Activated T-cell treated with anti-CD3 and anti-CD28 coated beads, Interleukin-2, amount 50 U/mL, for 1 hour (primary cell): ENCODE results near the gene MAPK6.
"Not testable (repeated sequence)": the region's sequence is repeated elsewhere in the genome, so short reads cannot be mapped to it uniquely, and the experiment has no call there.

ENCODE experiments used
- DNase-seq: peaks from one replicate; pipeline ENCODE4 v3.0.0-alpha.2; 2020

The MAPK6 gene

GRCh38 chr15:52018693-52019393 lies at the start of gene MAPK6:
TSS of gene MAPK6 (plus strand) at chr15:52019219. CDS start at chr15:52046461, 27,242 bp downstream.
- peak; percentile 95 for DNase-seq

- no peak for DNase-seq
Observed at GRCh38 chr15:51969728-51970127, 49.3 kb upstream of the MAPK6 start.

- no peak for DNase-seq
Observed at GRCh38 chr15:51970132-51970817, 48.7 kb upstream of the MAPK6 start.

GRCh38 chr15:51971032-51971374 lies 48.0 kb upstream of the MAPK6 start:
- DNase-seq, result no peak

GRCh38 chr15:51971375-51972133 lies 47.5 kb upstream of the MAPK6 start, which contains the start of gene LEO1:
TSS of gene LEO1 (minus strand) at chr15:51971778. CDS start at chr15:51971745, 33 bp downstream.
- DNase-seq, result peak; percentile 79

- no peak for DNase-seq
Observed at GRCh38 chr15:51973220-51973619, 45.8 kb upstream of the MAPK6 start.

GRCh38 chr15:51973775-51974174 lies 45.2 kb upstream of the MAPK6 start:
- no peak for DNase-seq

GRCh38 chr15:51982013-51982769 lies 36.8 kb upstream of the MAPK6 start:
- DNase-seq, result peak; percentile 41

- DNase-seq, result no peak
Observed at GRCh38 chr15:51982770-51983103, 36.3 kb upstream of the MAPK6 start.

- DNase-seq, result no peak
Observed at GRCh38 chr15:51991141-51991540, 27.9 kb upstream of the MAPK6 start.

GRCh38 chr15:51992953-51993352 lies 26.1 kb upstream of the MAPK6 start:
- no peak for DNase-seq

- DNase-seq, result no peak
Observed at GRCh38 chr15:52002351-52002750, 16.7 kb upstream of the MAPK6 start.

- not testable (repeated sequence) for DNase-seq
Observed at GRCh38 chr15:52003089-52003488, 15.9 kb upstream of the MAPK6 start.

GRCh38 chr15:52003710-52004109 lies 15.3 kb upstream of the MAPK6 start:
- no peak for DNase-seq

- no peak for DNase-seq
Observed at GRCh38 chr15:52004806-52005205, 14.2 kb upstream of the MAPK6 start.

- no peak for DNase-seq
Observed at GRCh38 chr15:52005748-52006701, 13.0 kb upstream of the MAPK6 start.

- DNase-seq, result no peak
Observed at GRCh38 chr15:52006702-52007340, 12.2 kb upstream of the MAPK6 start.

- no peak for DNase-seq
Observed at GRCh38 chr15:52008359-52008697, 10.7 kb upstream of the MAPK6 start.

- DNase-seq, result no peak
Observed at GRCh38 chr15:52008698-52009434, 10.2 kb upstream of the MAPK6 start.
